ENCODE data around the gene PARD3B.

PARD3B gene

GRCh38 chr2:205659922-205660321 is 1114.6 kb downstream of the PARD3B start:
- no peak for DNase-seq (ENCODE audit: insufficient read length)
- TF ChIP-seq TAF1 (IDR thresholded peaks at IDR 0.05; ENCODE audit: borderline replicate concordance, low read depth, low read length) (no peak), POLR2A (IDR thresholded peaks at IDR 0.05; ENCODE audit: low read depth, low read length) (no peak), POLR2AphosphoS5 (IDR thresholded peaks at IDR 0.05; ENCODE audit: low read depth, low read length) (no peak)
- no peak for FAIRE-seq

- no peak for TF ChIP-seq POLR2A (IDR thresholded peaks at IDR 0.05; ENCODE audit: low read depth, low read length)
- no peak for TF ChIP-seq TAF1 (IDR thresholded peaks at IDR 0.05; ENCODE audit: borderline replicate concordance, low read depth, low read length)
- no peak for TF ChIP-seq POLR2AphosphoS5 (IDR thresholded peaks at IDR 0.05; ENCODE audit: low read depth, low read length)
- FAIRE-seq (no peak), DNase-seq (ENCODE audit: insufficient read length) (no peak)
These were observed 1115.3 kb downstream of the PARD3B start for GRCh38 chr2:205660521-205661124.

- DNase-seq (ENCODE audit: insufficient read length) (no peak), FAIRE-seq (no peak)
- TF ChIP-seq POLR2A (IDR thresholded peaks at IDR 0.05; ENCODE audit: low read depth, low read length): no peak
- no peak for TF ChIP-seq TAF1 (IDR thresholded peaks at IDR 0.05; ENCODE audit: borderline replicate concordance, low read depth, low read length)
- TF ChIP-seq POLR2AphosphoS5 (IDR thresholded peaks at IDR 0.05; ENCODE audit: low read depth, low read length): no peak
These were observed 1116.0 kb downstream of the PARD3B start for GRCh38 chr2:205661281-205661680.

- FAIRE-seq (no peak), DNase-seq (ENCODE audit: insufficient read length) (no peak)
- TF ChIP-seq POLR2A (IDR thresholded peaks at IDR 0.05; ENCODE audit: low read depth, low read length) (no peak), TAF1 (IDR thresholded peaks at IDR 0.05; ENCODE audit: borderline replicate concordance, low read depth, low read length) (no peak), POLR2AphosphoS5 (IDR thresholded peaks at IDR 0.05; ENCODE audit: low read depth, low read length) (no peak)
These were observed 1117.1 kb downstream of the PARD3B start for GRCh38 chr2:205662206-205662965.

GRCh38 chr2:205665791-205666190 is 1120.5 kb downstream of the PARD3B start:
- no peak for DNase-seq (ENCODE audit: insufficient read length)
- FAIRE-seq: no peak
- no peak for TF ChIP-seq POLR2AphosphoS5 (IDR thresholded peaks at IDR 0.05; ENCODE audit: low read depth, low read length)
- TF ChIP-seq TAF1 (IDR thresholded peaks at IDR 0.05; ENCODE audit: borderline replicate concordance, low read depth, low read length): no peak
- no peak for TF ChIP-seq POLR2A (IDR thresholded peaks at IDR 0.05; ENCODE audit: low read depth, low read length)

Data from GM12892 (cell line).